ENCODE results near the gene CSNK1G3.

GRCh38 chr5:123601610-123602009 lies 89.6 kb downstream of the CSNK1G3 start:
- no peak for TF ChIP-seq CTCF (IDR thresholded peaks at IDR 0.05 in 4 of 5, conservative IDR thresholded peaks at IDR 0.05 in 1 of 5)
- TF ChIP-seq POLR2A (IDR thresholded peaks at IDR 0.05): no peak

All from gastrocnemius medialis (tissue), 4 donors.